ENCODE results near the gene TRIM72. TPM values are rescaled to one million over a fixed set of nuclear protein-coding genes. Genes with fewer than 3 reads are reported as not detected.
"Not testable (repeated sequence)": the region's sequence is repeated elsewhere in the genome, so short reads cannot be mapped to it uniquely, and the experiment has no call there.

TRIM72 gene, protein sequence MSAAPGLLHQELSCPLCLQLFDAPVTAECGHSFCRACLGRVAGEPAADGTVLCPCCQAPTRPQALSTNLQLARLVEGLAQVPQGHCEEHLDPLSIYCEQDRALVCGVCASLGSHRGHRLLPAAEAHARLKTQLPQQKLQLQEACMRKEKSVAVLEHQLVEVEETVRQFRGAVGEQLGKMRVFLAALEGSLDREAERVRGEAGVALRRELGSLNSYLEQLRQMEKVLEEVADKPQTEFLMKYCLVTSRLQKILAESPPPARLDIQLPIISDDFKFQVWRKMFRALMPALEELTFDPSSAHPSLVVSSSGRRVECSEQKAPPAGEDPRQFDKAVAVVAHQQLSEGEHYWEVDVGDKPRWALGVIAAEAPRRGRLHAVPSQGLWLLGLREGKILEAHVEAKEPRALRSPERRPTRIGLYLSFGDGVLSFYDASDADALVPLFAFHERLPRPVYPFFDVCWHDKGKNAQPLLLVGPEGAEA
- total RNA-seq = under 1 TPM in 1 of 4 donors, not detected in 3; 0.14 TPM

DNA sequence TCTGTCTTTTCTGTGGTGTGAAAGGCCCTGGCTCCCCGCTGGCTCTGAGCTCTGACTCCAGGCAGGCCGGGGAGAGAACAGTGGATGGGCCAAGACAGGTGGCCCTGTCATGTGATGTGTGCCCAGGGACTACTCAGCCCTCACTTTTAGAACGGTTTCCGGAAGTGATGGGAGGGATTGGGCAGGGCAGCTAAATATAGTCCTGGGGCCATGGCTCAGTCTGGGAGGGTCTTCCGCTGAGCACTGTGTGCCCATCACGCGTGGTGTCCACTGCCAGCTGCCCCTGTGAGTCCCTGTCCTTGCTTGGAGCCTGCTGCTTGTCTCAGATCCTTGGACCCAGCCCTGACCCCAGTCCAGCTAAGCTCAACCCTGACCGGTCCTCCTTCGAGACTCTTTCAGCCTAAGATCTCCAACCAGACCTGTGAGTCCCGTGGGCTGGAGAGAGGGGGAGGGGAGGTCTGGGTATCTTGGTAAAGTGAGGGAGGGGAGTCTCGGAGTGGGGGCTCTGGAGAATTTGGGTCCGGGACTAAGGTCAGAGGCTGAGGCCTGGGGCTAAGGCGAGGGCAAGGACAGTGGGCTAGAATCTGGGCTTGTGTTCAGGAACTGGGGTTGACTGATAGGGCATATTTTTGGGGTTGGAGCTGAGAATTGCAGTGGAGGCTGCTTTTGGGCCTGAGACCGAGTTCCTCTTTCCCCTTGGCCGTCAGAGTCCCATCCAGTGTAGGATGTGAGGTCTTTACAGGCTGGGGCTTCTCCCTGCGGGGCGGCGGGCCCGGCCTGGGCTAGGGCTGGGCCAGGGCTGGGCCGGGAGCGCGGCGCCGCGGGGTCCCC, at the start of gene TRIM72:
TRIM72 (plus strand) TSS at position 243 of the 831 bp plus-strand sequence. CDS start 620 bp downstream, outside the sequence.
- intact Hi-C loops (cut with DNase I; ENCODE audit: low total_unique reads) = no loop called here
- WGBS, 2 donors (ENCODE audit: low coverage in 1 of 2) = 74 to 78% methylated on average over 3 to 19 of the region's 25 CpGs
- no peak for DNase-seq
- no peak for TF ChIP-seq EP300 (IDR thresholded peaks at IDR 0.05; ENCODE audit: low read depth)
- TF ChIP-seq, protein P1, sequence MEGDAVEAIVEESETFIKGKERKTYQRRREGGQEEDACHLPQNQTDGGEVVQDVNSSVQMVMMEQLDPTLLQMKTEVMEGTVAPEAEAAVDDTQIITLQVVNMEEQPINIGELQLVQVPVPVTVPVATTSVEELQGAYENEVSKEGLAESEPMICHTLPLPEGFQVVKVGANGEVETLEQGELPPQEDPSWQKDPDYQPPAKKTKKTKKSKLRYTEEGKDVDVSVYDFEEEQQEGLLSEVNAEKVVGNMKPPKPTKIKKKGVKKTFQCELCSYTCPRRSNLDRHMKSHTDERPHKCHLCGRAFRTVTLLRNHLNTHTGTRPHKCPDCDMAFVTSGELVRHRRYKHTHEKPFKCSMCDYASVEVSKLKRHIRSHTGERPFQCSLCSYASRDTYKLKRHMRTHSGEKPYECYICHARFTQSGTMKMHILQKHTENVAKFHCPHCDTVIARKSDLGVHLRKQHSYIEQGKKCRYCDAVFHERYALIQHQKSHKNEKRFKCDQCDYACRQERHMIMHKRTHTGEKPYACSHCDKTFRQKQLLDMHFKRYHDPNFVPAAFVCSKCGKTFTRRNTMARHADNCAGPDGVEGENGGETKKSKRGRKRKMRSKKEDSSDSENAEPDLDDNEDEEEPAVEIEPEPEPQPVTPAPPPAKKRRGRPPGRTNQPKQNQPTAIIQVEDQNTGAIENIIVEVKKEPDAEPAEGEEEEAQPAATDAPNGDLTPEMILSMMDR (IDR thresholded peaks at IDR 0.05) = no peak
- TF ChIP-seq POLR2AphosphoS5 (IDR thresholded peaks at IDR 0.05) = no peak
- TF ChIP-seq POLR2A (IDR thresholded peaks at IDR 0.05) = no peak
- H3K4me3 ChIP-seq = peak within 1 kb of the TSS in 3 of 4 donors; percentile 10 to 49 (median 33)
- H3K9me3 ChIP-seq = no peaks in the 10 kb centered on the region
- no peaks in the 10 kb centered on the region for H3K36me3 ChIP-seq
- H3K27me3 ChIP-seq = peaks cover 66% of the 10 kb centered on the region
- H3K27ac ChIP-seq = no peak within 1 kb of the TSS
- in situ Hi-C loops (cut with MboI; ENCODE audit: low pct_ligation_motif_present in 1 of 4, low pct_unique_long_range_greater_than_20kb in 1 of 4, low sequenced_read_pairs in 3 of 4) = no loop called here
- peaks cover 15 to 29% (median 26%) of the 10 kb centered on the region in 4 donors for H3K4me1 ChIP-seq

DNA sequence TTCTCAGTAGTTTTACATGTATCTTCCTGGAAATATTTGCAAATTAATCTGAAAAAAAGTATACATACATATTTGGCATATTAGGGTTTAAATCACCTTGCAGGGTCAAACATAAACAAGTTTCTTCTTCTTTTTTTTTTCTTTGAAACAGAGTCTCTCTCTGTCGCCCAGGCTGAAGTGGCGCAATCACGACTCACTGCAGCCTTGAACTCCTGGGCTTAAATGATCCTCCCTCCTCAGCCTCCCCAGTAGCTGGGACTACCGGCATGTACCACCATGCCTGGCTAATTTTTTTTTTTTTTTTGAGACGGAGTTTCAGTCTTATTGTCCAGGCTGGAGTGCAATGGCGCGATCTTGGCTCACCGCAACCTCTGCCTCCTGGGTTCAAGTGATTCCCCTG, 46.6 kb upstream of the TRIM72 start:
- H3K36me3 ChIP-seq = no peaks in the 10 kb centered on the region
- WGBS, 2 donors (ENCODE audit: low coverage in 1 of 2) = 90 to 91% methylated on average over 4 to 8 of the region's 8 CpGs
- intact Hi-C loops (cut with DNase I; ENCODE audit: low total_unique reads) = no loop called here

DNA sequence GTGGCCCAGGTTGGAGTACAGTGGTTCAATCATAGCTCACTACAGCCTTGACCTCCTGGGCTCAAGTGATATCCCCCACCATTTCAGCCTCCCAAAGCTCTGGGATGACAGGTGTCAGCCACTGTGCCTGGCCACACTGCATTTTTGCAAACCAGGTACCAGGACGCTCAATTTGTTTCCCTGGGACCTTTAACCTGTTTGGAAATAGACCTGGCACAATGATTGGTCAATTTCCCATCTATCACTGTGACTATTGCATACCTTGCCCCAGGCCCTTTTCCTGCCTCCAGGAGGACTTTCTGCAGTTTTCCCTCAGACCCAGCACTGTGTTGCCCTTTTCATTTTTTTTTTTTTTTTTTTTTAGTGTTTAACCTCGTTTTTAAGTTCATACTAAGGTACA, 45.1 kb upstream of the TRIM72 start:
- Histone ChIP-seq H3K27me3 (no peaks in the 10 kb centered on the region), H3K4me3 (no peak overlapping the region), H3K36me3 (no peaks in the 10 kb centered on the region), H3K9me3 (no peaks in the 10 kb centered on the region), H3K27ac (no peak overlapping the region), H3K4me1 (no peaks in the 10 kb centered on the region)
- in situ Hi-C loops (cut with MboI; ENCODE audit: low pct_ligation_motif_present in 1 of 4, low pct_unique_long_range_greater_than_20kb in 1 of 4, low sequenced_read_pairs in 3 of 4) = loop anchor here in 1 of 4 donors (25.0 kb wide), 1 partner anchor 182 kb away; the partner anchor contains the start of gene HSD3B7
- DNase-seq = no peak
- WGBS, 2 donors (ENCODE audit: low coverage in 1 of 2) = 39 to 79% methylated on average over 2 of the region's 2 CpGs
- TF ChIP-seq, protein P1 (IDR thresholded peaks at IDR 0.05) = no peak
- TF ChIP-seq POLR2A (IDR thresholded peaks at IDR 0.05) = no peak
- TF ChIP-seq POLR2AphosphoS5 (IDR thresholded peaks at IDR 0.05) = no peak
- no peak for TF ChIP-seq EP300 (IDR thresholded peaks at IDR 0.05; ENCODE audit: low read depth)
- intact Hi-C loops (cut with DNase I; ENCODE audit: low total_unique reads) = no loop called here

More for the DNA sequence above, 46.6 kb upstream of the TRIM72 start:
- no peak overlapping the region for H3K4me3 ChIP-seq
- H3K9me3 ChIP-seq = no peaks in the 10 kb centered on the region
- in situ Hi-C loops (cut with MboI; ENCODE audit: low pct_ligation_motif_present in 1 of 4, low pct_unique_long_range_greater_than_20kb in 1 of 4, low sequenced_read_pairs in 3 of 4) = loop anchor here in 1 of 4 donors (25.0 kb wide), 1 partner anchor 180 kb away; the partner anchor contains the start of gene HSD3B7
- DNase-seq = no peak
- no peaks in the 10 kb centered on the region for H3K4me1 ChIP-seq
- no peak overlapping the region for H3K27ac ChIP-seq
- no peaks in the 10 kb centered on the region for H3K27me3 ChIP-seq
- TF ChIP-seq EP300 (IDR thresholded peaks at IDR 0.05; ENCODE audit: low read depth) (no peak), POLR2A (IDR thresholded peaks at IDR 0.05) (no peak), POLR2AphosphoS5 (IDR thresholded peaks at IDR 0.05) (no peak)
- TF ChIP-seq, protein P1 (IDR thresholded peaks at IDR 0.05) = no peak

DNA sequence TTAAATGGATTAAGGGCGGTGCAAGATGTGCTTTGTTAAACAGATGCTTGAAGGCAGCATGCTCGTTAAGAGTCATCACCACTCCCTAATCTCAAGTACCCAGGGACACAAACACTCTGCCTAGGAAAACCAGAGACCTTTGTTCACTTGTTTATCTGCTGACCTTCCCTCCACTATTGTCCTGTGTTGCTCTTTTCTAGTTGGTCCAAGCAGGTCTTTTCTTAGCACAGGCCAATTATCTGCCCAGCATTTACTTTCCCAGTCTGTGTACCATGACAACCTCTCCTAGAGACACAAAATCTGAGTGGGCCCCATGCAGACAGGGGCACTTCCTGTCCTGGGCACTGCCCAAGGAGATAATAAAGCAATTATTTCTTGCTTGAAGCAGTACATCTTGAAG, 43.9 kb upstream of the TRIM72 start:
- H3K9me3 ChIP-seq; H3K27me3 ChIP-seq; H3K4me1 ChIP-seq; DNase-seq; H3K4me3 ChIP-seq; intact Hi-C loops (cut with DNase I; ENCODE audit: low total_unique reads); H3K27ac ChIP-seq; H3K36me3 ChIP-seq: not testable (repeated sequence)
- in situ Hi-C loops (cut with MboI; ENCODE audit: low pct_ligation_motif_present in 1 of 4, low pct_unique_long_range_greater_than_20kb in 1 of 4, low sequenced_read_pairs in 3 of 4) = loop anchor here in 1 of 4 donors (25.0 kb wide), 1 partner anchor 183 kb away; the partner anchor contains the start of gene HSD3B7
- no CpG with 5 or more reads among the region's 2 CpGs for WGBS, 2 donors (ENCODE audit: low coverage in 1 of 2)

Measured in transverse colon (tissue), 4 donors.